ENCODE measurements around the gene SERP2. TPM values are rescaled to one million over a fixed set of nuclear protein-coding genes. Genes with fewer than 3 reads are reported as not detected.

Gene SERP2
- total and polyA plus RNA-seq, 2 of the 8 experiments (the other 6 are each of a cell fraction or from before 2014, with no cell fraction given), result 2.0 to 2.3 TPM

DNA sequence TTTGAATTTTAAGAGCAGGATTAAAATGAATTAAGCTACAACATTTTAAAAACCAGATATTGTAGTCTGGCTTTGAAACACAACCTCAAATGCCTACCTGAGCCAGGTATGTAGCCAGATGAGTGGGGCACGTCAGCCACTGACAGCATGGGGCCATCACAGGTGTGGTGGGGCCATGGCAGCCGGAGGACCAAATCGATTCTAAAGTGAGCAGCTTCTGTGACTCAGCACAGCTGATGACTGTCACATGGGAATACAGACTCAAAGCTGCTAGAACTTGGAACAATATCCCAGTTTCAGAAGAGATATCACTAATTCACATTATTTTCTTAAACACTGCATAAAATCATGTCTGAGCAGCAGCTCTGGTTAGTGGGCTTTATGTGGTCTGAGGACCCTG is 52.8 kb downstream of the SERP2 start (continued):
- TF ChIP-seq PHF8 (conservative IDR thresholded peaks at IDR 0.05; ENCODE audit: low read depth, low read length), result no peak
